Measurements from ENCODE around the gene PLEKHO2.

Gene PLEKHO2

GRCh38 chr15:64856429-64857145 lies 14.9 kb downstream of the PLEKHO2 start:
- Mint-ChIP-seq H3K27me3 (ENCODE audit: low read depth) (no peaks in the 10 kb centered on the region), H3K27ac (peak overlapping the region; percentile 77), H3K4me1 (ENCODE audit: low read depth) (peaks cover 19% of the 10 kb centered on the region), H3K36me3 (ENCODE audit: low read depth) (peaks cover 40% of the 10 kb centered on the region), H3K9me3 (no peaks in the 10 kb centered on the region), H3K4me3 (no peak overlapping the region)
- no peak for DNase-seq (ENCODE audit: low spot score)

- no peak for DNase-seq (ENCODE audit: low spot score)
- Mint-ChIP-seq H3K27ac (peak overlapping the region; percentile 57), H3K4me3 (no peak overlapping the region), H3K9me3 (no peaks in the 10 kb centered on the region), H3K27me3 (ENCODE audit: low read depth) (no peaks in the 10 kb centered on the region), H3K4me1 (ENCODE audit: low read depth) (peaks cover 16% of the 10 kb centered on the region), H3K36me3 (ENCODE audit: low read depth) (peaks cover 41% of the 10 kb centered on the region)
These were observed 15.7 kb downstream of the PLEKHO2 start for GRCh38 chr15:64857421-64857820.

GRCh38 chr15:64858021-64858575 lies 16.4 kb downstream of the PLEKHO2 start:
- no peaks in the 10 kb centered on the region for H3K27me3 Mint-ChIP-seq (ENCODE audit: low read depth)
- H3K9me3 Mint-ChIP-seq = no peaks in the 10 kb centered on the region
- DNase-seq (ENCODE audit: low spot score) = no peak
- peak overlapping the region; percentile 57 for H3K27ac Mint-ChIP-seq
- peaks cover 16% of the 10 kb centered on the region for H3K4me1 Mint-ChIP-seq (ENCODE audit: low read depth)
- no peak overlapping the region for H3K4me3 Mint-ChIP-seq
- H3K36me3 Mint-ChIP-seq (ENCODE audit: low read depth) = peaks cover 43% of the 10 kb centered on the region

- Mint-ChIP-seq H3K36me3 (ENCODE audit: low read depth) (peaks cover 43% of the 10 kb centered on the region), H3K4me3 (no peak overlapping the region), H3K27ac (no peak overlapping the region), H3K27me3 (ENCODE audit: low read depth) (no peaks in the 10 kb centered on the region), H3K9me3 (no peaks in the 10 kb centered on the region), H3K4me1 (ENCODE audit: low read depth) (peaks cover 19% of the 10 kb centered on the region)
- no peak for DNase-seq (ENCODE audit: low spot score)
These were observed 17.5 kb downstream of the PLEKHO2 start for GRCh38 chr15:64859226-64859625.

- no peaks in the 10 kb centered on the region for H3K27me3 Mint-ChIP-seq (ENCODE audit: low read depth)
- no peak overlapping the region for H3K4me3 Mint-ChIP-seq
- no peak for DNase-seq (ENCODE audit: low spot score)
- H3K9me3 Mint-ChIP-seq = no peaks in the 10 kb centered on the region
- peaks cover 15% of the 10 kb centered on the region for H3K4me1 Mint-ChIP-seq (ENCODE audit: low read depth)
- no peak overlapping the region for H3K27ac Mint-ChIP-seq
- peaks cover 34% of the 10 kb centered on the region for H3K36me3 Mint-ChIP-seq (ENCODE audit: low read depth)
These were observed 19.6 kb downstream of the PLEKHO2 start for GRCh38 chr15:64861331-64861730.

GRCh38 chr15:64861960-64862359 lies 20.2 kb downstream of the PLEKHO2 start:
- Mint-ChIP-seq H3K27ac (peak overlapping the region; percentile 36), H3K4me3 (no peak overlapping the region), H3K4me1 (ENCODE audit: low read depth) (peaks cover 12% of the 10 kb centered on the region), H3K9me3 (no peaks in the 10 kb centered on the region), H3K27me3 (ENCODE audit: low read depth) (no peaks in the 10 kb centered on the region), H3K36me3 (ENCODE audit: low read depth) (peaks cover 34% of the 10 kb centered on the region)
- DNase-seq (ENCODE audit: low spot score) = no peak

GRCh38 chr15:64862408-64862807 lies 20.7 kb downstream of the PLEKHO2 start:
- H3K4me3 Mint-ChIP-seq = no peak overlapping the region
- peaks cover 36% of the 10 kb centered on the region for H3K36me3 Mint-ChIP-seq (ENCODE audit: low read depth)
- H3K4me1 Mint-ChIP-seq (ENCODE audit: low read depth) = peaks cover 10% of the 10 kb centered on the region
- no peak for DNase-seq (ENCODE audit: low spot score)
- no peaks in the 10 kb centered on the region for H3K9me3 Mint-ChIP-seq
- H3K27me3 Mint-ChIP-seq (ENCODE audit: low read depth) = no peaks in the 10 kb centered on the region
- peak overlapping the region; percentile 6 for H3K27ac Mint-ChIP-seq

- no peaks in the 10 kb centered on the region for H3K27me3 Mint-ChIP-seq (ENCODE audit: low read depth)
- DNase-seq (ENCODE audit: low spot score) = no peak
- no peaks in the 10 kb centered on the region for H3K9me3 Mint-ChIP-seq
- H3K4me3 Mint-ChIP-seq = no peak overlapping the region
- H3K4me1 Mint-ChIP-seq (ENCODE audit: low read depth) = peaks cover 5% of the 10 kb centered on the region
- H3K27ac Mint-ChIP-seq = peak overlapping the region; percentile 49
- H3K36me3 Mint-ChIP-seq (ENCODE audit: low read depth) = peaks cover 35% of the 10 kb centered on the region
These were observed 22.4 kb downstream of the PLEKHO2 start for GRCh38 chr15:64864068-64864467.

GRCh38 chr15:64865126-64865997 lies 23.6 kb downstream of the PLEKHO2 start:
- Mint-ChIP-seq H3K4me3 (no peak overlapping the region), H3K27ac (no peak overlapping the region), H3K27me3 (ENCODE audit: low read depth) (no peaks in the 10 kb centered on the region), H3K9me3 (peaks cover 3% of the 10 kb centered on the region), H3K4me1 (ENCODE audit: low read depth) (peaks cover 12% of the 10 kb centered on the region), H3K36me3 (ENCODE audit: low read depth) (peaks cover 42% of the 10 kb centered on the region)
- DNase-seq (ENCODE audit: low spot score) = no peak

GRCh38 chr15:64865998-64866520 lies 24.3 kb downstream of the PLEKHO2 start:
- Mint-ChIP-seq H3K36me3 (ENCODE audit: low read depth) (peaks cover 43% of the 10 kb centered on the region), H3K4me3 (no peak overlapping the region), H3K4me1 (ENCODE audit: low read depth) (peaks cover 12% of the 10 kb centered on the region), H3K9me3 (peaks cover 3% of the 10 kb centered on the region), H3K27ac (no peak overlapping the region), H3K27me3 (ENCODE audit: low read depth) (no peaks in the 10 kb centered on the region)
- DNase-seq (ENCODE audit: low spot score) = no peak

GRCh38 chr15:64869501-64869900 lies 27.8 kb downstream of the PLEKHO2 start:
- peaks cover 16% of the 10 kb centered on the region for H3K4me1 Mint-ChIP-seq (ENCODE audit: low read depth)
- H3K27ac Mint-ChIP-seq = peak overlapping the region; percentile 21

GRCh38 chr15:64870353-64870752 lies 28.6 kb downstream of the PLEKHO2 start:
- Mint-ChIP-seq H3K36me3 (ENCODE audit: low read depth) (peaks cover 21% of the 10 kb centered on the region), H3K27ac (no peak overlapping the region), H3K9me3 (peaks cover 3% of the 10 kb centered on the region), H3K4me1 (ENCODE audit: low read depth) (peaks cover 19% of the 10 kb centered on the region), H3K27me3 (ENCODE audit: low read depth) (no peaks in the 10 kb centered on the region), H3K4me3 (no peak overlapping the region)
- DNase-seq (ENCODE audit: low spot score) = no peak

More at GRCh38 chr15:64869501-64869900, 27.8 kb downstream of the PLEKHO2 start:
- DNase-seq (ENCODE audit: low spot score) = no peak
- peaks cover 3% of the 10 kb centered on the region for H3K9me3 Mint-ChIP-seq
- H3K4me3 Mint-ChIP-seq = no peak overlapping the region
- H3K27me3 Mint-ChIP-seq (ENCODE audit: low read depth) = no peaks in the 10 kb centered on the region
- peaks cover 22% of the 10 kb centered on the region for H3K36me3 Mint-ChIP-seq (ENCODE audit: low read depth)

- H3K36me3 Mint-ChIP-seq (ENCODE audit: low read depth) = no peaks in the 10 kb centered on the region
- peak overlapping the region; percentile 60 for H3K27ac Mint-ChIP-seq
- H3K4me1 Mint-ChIP-seq (ENCODE audit: low read depth) = peaks cover 29% of the 10 kb centered on the region
- DNase-seq (ENCODE audit: low spot score) = no peak
- H3K9me3 Mint-ChIP-seq = no peaks in the 10 kb centered on the region
- H3K4me3 Mint-ChIP-seq = no peak overlapping the region
- H3K27me3 Mint-ChIP-seq (ENCODE audit: low read depth) = no peaks in the 10 kb centered on the region
These were observed 34.0 kb downstream of the PLEKHO2 start for GRCh38 chr15:64875641-64876223.
